Left lung (tissue), 10 donors: Measurements from ENCODE around the gene GDI1. TPM values are rescaled to one million over a fixed set of nuclear protein-coding genes. Genes with fewer than 3 reads are reported as not detected.

Source experiments
- ATAC-seq: fragments of 200-7000 bp; cut with Tn5 transposase; one replicate; pipeline ENCODE4 v1.9.1; 2020; ENCODE audit warnings: moderate library complexity
- DNase-seq, 4 donors: peaks; one replicate each; pipeline ENCODE4 v3.0.0-alpha.2; 2013 to 2020
- H3K27ac ChIP-seq, 2 donors: fragments of 200-600 bp; sonication (generic) in 1 of 2; one replicate each; pipeline versions ENCODE4 v1.5.0 to v1.8.0; 2020 to 2021
- H3K27me3 ChIP-seq, 2 donors: fragments of 200-600 bp; sonication (generic) in 1 of 2; one replicate each; pipeline versions ENCODE4 v1.5.0 to v1.8.0; 2020 to 2021
- H3K36me3 ChIP-seq, 2 donors: fragments of 200-600 bp; sonication (generic) in 1 of 2; one replicate each; pipeline versions ENCODE4 v1.5.0 to v1.8.0; 2020 to 2021
- H3K4me1 ChIP-seq, 2 donors: fragments of 200-600 bp; one replicate each; pipeline ENCODE4 v1.8.0; 2021
- H3K4me3 ChIP-seq, 2 donors: fragments of 200-600 bp; sonication (generic) in 1 of 2; one replicate each; pipeline versions ENCODE4 v1.5.0 to v1.8.0; 2020 to 2021; ENCODE audit warnings: mild to moderate bottlenecking in 1 of 2
- H3K9me3 ChIP-seq, 2 donors: fragments of 200-600 bp; sonication (generic) in 1 of 2; one replicate each; pipeline versions ENCODE4 v1.5.0 to v1.8.0; 2020 to 2021
- intact Hi-C, 2 donors: fragments of 100-400 bp; cut with DNase I; formaldehyde crosslinking; loops; one replicate each; pipeline versions ENCODE4 v1.11.2 to v1.14.2; 2022
- polyA plus RNA-seq, 6 donors: library from polyadenylated mRNA; unstranded; fragments of 120-200 nt; gene quantifications; one replicate each; pipeline ENCODE4 v1.2.1, GENCODE V29; 2013; ENCODE audit not compliant: insufficient read length in 6 of 6
- total RNA-seq, 2 donors: library from RNA; stranded (reverse); fragmentation: NEBNext Ultra II Directional; extraction: Animal tissue kit (Norgen Biotek cat#: 25700); gene quantifications; one replicate each; pipeline ENCODE4 v1.2.1, GENCODE V29; 2021
- TF ChIP-seq, protein P1 (sequence below), 2 donors: fragments of 200-600 bp; sonication (generic) in 1 of 2; IDR thresholded peaks; one replicate each; pipeline versions ENCODE4 v1.5.0 to v1.8.0; 2021; ENCODE audit warnings: antibody characterized with exemption in 2 of 2
- donor health status: DM: no; HTN: yes; CAD: no.
- donor health status: DM: no; HTN: no; CAD: no.

GDI1 gene
- total and polyA plus RNA-seq, 8 donors, result 107 to 163 (median 128) TPM

DNA sequence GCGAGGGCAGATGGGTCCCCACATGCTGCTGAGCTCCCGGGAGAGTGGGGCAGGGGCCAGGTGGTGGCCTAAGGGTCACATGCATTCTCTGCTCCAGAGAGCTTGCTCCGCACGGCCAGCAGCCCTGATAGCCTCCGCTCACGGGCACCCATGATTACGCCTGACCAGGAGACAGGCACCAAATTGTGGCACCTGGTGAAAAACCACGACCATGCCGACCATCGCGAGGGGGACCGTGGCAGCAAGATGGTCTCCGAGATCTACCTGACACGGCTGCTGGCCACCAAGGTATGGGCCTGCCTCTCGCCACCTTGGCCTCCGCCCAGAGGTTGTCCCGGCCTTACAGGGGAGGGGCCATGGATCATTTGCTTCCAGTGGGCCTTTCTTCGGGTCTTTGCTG is 32.9 kb downstream of the GDI1 start:
- intact Hi-C loops, result no loop called here
- Histone ChIP-seq H3K27me3 (no peaks in the 10 kb centered on the region), H3K4me3 (no peak overlapping the region), H3K9me3 (no peaks in the 10 kb centered on the region), H3K27ac (no peak overlapping the region), H3K4me1 (no peaks in the 10 kb centered on the region), H3K36me3 (peaks cover 0 to 74% of the 10 kb centered on the region in 2 donors)
- DNase-seq (no peak), ATAC-seq (no peak)
- TF ChIP-seq, protein P1, sequence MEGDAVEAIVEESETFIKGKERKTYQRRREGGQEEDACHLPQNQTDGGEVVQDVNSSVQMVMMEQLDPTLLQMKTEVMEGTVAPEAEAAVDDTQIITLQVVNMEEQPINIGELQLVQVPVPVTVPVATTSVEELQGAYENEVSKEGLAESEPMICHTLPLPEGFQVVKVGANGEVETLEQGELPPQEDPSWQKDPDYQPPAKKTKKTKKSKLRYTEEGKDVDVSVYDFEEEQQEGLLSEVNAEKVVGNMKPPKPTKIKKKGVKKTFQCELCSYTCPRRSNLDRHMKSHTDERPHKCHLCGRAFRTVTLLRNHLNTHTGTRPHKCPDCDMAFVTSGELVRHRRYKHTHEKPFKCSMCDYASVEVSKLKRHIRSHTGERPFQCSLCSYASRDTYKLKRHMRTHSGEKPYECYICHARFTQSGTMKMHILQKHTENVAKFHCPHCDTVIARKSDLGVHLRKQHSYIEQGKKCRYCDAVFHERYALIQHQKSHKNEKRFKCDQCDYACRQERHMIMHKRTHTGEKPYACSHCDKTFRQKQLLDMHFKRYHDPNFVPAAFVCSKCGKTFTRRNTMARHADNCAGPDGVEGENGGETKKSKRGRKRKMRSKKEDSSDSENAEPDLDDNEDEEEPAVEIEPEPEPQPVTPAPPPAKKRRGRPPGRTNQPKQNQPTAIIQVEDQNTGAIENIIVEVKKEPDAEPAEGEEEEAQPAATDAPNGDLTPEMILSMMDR (IDR thresholded peaks at IDR 0.05), result no peak

DNA sequence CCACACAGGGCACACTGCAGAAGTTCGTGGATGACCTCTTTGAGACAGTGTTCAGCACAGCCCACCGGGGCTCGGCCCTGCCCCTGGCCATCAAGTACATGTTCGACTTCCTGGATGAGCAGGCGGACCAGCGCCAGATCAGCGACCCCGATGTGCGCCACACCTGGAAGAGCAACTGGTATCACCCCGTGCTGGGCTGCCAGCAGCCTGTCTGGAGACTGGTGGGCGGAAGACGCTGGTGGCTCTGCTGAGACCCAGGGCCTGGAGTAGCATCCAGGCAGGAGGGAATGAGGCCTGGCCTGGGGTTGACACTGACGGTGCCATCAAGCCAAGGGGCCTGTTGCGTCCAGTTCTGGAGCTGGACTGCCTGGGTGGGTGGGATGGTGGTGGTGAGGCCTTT is 33.5 kb downstream of the GDI1 start:
- intact Hi-C loops, result no loop called here
- H3K4me3 ChIP-seq, result no peak overlapping the region
- TF ChIP-seq, protein P1 (IDR thresholded peaks at IDR 0.05), result no peak

DNA sequence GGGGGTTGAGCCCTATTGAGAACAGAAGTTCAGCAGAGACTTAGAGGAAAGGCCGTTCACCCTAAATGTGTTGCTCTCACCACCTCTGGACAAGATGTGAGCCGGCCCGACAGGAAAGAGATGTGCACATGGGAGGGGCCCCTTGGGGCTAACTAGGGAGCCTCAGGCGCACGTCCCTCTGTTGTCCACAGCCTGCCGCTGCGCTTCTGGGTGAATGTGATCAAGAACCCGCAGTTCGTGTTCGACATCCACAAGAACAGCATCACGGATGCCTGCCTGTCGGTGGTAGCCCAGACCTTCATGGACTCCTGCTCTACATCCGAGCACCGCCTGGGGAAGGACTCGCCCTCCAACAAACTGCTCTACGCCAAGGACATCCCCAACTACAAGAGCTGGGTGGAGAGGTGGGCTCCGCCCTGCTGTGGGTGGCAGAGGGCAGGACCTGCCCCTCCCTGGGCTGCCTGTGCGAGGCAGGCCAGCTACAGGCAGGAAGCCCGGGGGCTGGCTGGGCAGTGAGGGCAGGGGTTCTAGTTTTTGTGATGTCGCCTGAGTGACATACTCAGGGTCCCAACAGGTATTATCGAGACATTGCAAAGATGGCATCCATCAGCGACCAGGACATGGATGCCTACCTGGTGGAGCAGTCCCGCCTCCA is 34.1 kb downstream of the GDI1 start:
- intact Hi-C loops, result no loop called here
- H3K4me1 ChIP-seq, result no peaks in the 10 kb centered on the region
- ATAC-seq (no peak), DNase-seq (no peak)
- peaks cover 0 to 63% of the 10 kb centered on the region in 2 donors for H3K36me3 ChIP-seq
- TF ChIP-seq, protein P1 (IDR thresholded peaks at IDR 0.05), result no peak
- no peak overlapping the region for H3K4me3 ChIP-seq
- H3K27ac ChIP-seq, result no peak overlapping the region
- no peaks in the 10 kb centered on the region for H3K27me3 ChIP-seq
- H3K9me3 ChIP-seq, result no peaks in the 10 kb centered on the region

More for the DNA sequence above, 33.5 kb downstream of the GDI1 start:
- H3K27ac ChIP-seq, result no peak overlapping the region
- H3K36me3 ChIP-seq, result peaks cover 0 to 69% of the 10 kb centered on the region in 2 donors
- no peaks in the 10 kb centered on the region for H3K4me1 ChIP-seq
- H3K9me3 ChIP-seq, result no peaks in the 10 kb centered on the region
- peak in 1 of 4 donors; percentile 10 for DNase-seq
- no peaks in the 10 kb centered on the region for H3K27me3 ChIP-seq
- ATAC-seq, result no peak

DNA sequence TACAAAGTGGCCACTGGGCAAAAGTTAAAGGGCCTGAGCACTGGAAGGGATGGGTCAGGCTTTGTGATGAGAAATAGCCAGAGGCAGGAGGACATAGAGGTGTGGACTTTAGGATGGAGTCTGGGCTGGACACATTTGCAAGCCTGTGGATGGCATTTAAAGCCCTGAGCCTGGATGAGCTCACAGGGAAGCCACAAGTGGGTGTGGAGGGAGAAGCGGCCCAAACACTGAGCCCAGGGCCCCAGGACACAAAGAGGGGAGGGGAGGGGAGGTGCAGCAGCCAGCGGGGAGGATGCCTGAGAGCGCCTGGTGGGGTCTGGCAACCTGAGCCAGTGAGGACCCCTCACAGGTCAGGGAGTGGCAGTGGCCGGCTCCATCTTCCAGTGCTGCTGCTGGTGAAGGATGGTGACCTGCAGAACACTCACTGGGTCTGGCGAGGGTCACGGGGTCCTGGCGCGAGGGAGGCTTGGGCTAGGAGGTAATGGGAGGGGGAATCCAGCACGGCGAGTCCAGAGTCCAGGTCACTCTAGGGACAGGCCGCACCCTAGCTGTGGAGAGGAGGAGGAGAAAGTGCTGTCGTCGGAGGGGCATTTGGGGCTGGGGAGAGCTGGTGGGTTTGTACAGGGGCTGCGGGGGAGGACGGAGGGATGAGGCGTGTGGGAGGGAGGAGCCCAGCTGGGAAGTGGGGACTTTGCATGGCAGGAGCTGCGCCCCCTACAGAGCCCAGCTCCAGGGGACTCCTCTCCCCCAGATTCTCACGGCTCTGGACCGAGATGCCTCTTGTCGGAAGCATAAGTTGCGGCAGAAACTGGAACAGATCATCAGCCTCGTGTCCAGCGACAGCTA is 35.1 kb downstream of the GDI1 start:
- Histone ChIP-seq H3K4me3 (no peak overlapping the region), H3K4me1 (no peaks in the 10 kb centered on the region), H3K9me3 (no peaks in the 10 kb centered on the region), H3K36me3 (peaks cover 0 to 52% of the 10 kb centered on the region in 2 donors), H3K27me3 (no peaks in the 10 kb centered on the region), H3K27ac (no peak overlapping the region)
- ATAC-seq, result no peak
- DNase-seq, result no peak
- intact Hi-C loops, result no loop called here
- TF ChIP-seq, protein P1 (IDR thresholded peaks at IDR 0.05), result no peak
